T47D (cell line): ENCODE data around the gene CENPT.
"Not testable (repeated sequence)": the region's sequence is repeated elsewhere in the genome, so short reads cannot be mapped to it uniquely, and the experiment has no call there.

ENCODE experiments used
- DNase-seq, 2 experiments: peaks; one replicate each; pipeline versions ENCODE4 v3.0.0 to v3.0.0-alpha.2; 2011 to 2012; ENCODE audit warnings: low read depth in 1 of 2, low spot score in 1 of 2
- JUND ChIP-seq: IDR thresholded peaks from 2 replicates; pipeline ENCODE4 v1.6.1; 2012; ENCODE audit warnings: low read depth
- in situ Hi-C: cut with HindIII; loops from 2 replicates; pipeline ENCODE4 v1.10.0; 2016; ENCODE audit warnings: low sequenced_read_pairs, low pct_unique_long_range_greater_than_20kb

CENPT gene

DNA sequence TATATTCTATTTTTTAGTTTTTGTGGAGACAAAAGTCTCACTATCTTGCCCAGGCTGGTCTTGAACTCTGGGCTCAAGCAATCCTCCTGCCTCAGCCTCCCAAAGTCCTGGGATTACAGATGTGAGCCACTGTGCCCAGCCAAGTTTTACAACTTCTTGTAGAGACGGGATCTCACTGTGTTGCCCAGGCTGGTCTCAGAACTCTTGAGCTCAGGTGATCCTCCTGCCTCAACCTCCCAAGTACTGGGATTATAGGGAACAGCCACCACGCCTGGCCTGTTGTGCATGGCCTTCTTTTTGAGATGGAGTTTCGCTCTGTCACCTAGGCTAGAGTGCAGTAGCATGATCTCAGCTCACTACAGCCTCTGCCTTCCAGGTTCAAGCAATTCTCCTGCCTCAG lies 6.2 kb upstream of the CENPT start:
- DNase-seq: no peak
- TF ChIP-seq JUND: no peak
- in situ Hi-C loops: no loop called here

DNA sequence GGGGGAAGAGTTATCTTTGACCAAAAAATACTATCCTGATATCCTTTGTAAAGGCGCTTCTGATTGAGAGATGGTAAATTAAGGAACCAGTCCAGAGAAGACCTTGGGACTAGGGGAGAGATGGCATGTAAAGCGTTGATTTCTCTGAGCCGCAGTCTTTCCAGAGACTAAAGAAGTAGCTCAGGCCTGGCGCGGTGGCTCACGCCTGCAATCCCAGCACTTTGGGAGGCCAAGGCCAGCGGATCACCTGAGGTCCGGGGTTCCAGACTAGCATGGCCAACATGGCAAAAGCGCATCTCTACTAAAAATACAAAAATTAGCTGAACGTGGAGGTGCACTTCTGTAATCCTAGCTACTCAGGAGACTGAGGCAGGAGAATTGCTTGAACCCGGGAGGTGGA lies 625 bp upstream of the CENPT start:
- in situ Hi-C loops: no loop called here
- no peak for DNase-seq
- no peak for TF ChIP-seq JUND

DNA sequence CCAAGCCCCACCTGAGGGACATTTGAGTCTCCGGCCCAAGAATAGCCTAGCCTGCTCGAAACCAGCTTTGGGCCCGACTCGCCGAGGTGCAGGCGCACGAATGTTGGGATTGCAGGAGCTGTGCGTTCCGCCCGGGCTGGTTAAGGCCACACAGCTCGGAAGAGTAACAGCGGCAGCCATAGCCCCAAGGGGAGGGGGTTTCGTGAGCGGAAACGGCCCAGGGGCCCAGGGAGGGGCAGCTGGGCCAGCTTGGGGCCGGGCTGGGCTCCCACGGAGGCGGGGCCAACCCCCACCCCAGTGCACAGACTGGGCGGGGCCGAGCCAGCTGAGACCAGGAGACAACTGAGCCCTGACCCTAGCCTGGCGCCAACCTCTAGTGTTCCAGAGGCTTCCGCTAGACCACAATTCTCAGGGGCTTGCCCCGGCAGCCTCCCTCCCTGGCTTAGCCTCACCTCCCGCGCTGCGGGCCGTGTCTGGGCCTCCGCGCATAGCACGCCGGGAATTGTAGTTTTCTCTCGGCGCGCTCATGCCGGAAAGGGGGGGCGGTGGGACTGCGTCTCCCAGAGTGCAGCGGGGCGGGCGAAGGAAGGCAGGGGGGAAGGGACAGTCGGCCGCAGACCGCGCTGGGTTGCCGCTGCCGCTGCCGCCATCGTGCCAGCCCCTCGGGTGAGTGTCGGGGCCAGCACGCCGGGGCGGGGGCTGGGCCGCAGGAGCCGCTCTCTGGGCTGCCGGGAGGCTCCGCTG lies 1.0 kb downstream of the CENPT start, which contains the start of gene NUTF2:
Gene NUTF2 (plus strand): TSS at position 614 of the 744 bp plus-strand sequence. CDS start 18,198 bp downstream, outside the sequence.
- in situ Hi-C loops: no loop called here
- DNase-seq: peak; percentile 89 to 96
- TF ChIP-seq JUND: no peak

GRCh38 chr16:67846063-67846319 lies 1.5 kb downstream of the CENPT start:
- TF ChIP-seq JUND: no peak
- in situ Hi-C loops: no loop called here
- no peak for DNase-seq

DNA sequence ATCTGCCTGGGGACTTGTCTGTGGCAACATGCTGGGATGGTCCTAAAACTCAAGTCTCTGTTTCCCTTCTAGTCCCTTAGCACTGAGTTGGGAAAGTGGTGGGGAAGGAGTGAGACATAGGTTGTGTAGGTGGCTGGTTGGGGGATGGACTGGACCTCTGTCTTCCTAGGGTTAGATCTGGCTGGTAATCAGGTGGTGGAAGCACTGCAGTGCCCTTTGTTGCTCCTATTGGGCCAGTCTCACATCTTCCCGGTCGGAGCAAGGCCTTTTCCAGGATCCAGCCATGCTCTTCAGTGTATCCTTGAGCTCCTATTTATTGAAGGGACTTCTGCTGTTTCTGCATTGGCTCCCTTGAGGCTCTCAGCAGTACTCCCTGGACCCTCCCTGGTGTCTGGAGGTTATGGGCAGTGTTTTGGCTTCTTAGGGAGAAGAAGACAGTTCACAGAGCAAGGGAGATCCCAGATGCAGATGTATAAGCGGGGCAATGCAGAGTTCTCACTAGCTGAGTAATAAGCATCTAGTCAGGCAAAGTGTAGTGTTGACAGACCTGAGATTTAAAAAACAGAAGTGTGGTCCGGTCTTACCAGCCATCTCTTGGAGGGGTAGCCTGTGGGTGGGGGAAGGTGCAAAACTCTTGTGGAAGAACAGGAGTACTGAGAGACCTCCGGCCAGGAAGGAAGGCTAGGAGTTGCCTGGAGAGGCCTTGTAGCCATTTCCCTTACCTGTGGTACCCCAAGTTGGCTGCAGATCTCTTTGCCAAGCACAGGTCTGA lies 2.0 kb downstream of the CENPT start:
- TF ChIP-seq JUND: no peak
- in situ Hi-C loops: no loop called here
- DNase-seq: no peak

- no peak for DNase-seq
- TF ChIP-seq JUND: no peak
- in situ Hi-C loops: no loop called here
Observed at GRCh38 chr16:67844497-67844896, 3.0 kb downstream of the CENPT start.

DNA sequence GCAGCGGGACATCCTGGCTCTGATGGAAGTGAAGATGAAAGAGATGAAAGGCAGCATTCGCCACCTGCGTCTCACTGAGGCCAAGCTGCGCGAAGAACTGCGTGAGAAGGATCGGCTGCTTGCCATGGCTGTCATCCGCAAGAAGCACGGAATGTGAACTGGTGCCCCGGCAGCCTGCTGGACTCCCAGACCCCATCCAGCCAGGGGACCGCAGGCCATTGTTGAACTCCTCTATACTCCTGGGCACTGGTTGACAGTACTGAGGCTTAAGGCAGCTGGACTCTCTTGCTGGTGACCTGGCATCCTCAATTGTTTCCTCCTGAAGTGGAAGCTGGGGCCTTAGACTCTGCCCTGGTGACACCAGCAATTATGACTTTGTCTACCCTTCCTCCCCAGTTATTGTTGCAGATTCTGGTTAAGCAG lies 4.1 kb downstream of the CENPT start:
- TF ChIP-seq JUND: no peak
- no peak for DNase-seq
- in situ Hi-C loops: no loop called here

GRCh38 chr16:67842509-67843342 lies 4.8 kb downstream of the CENPT start:
- TF ChIP-seq JUND: no peak
- in situ Hi-C loops: no loop called here
- peak; percentile 67 to 72 for DNase-seq

GRCh38 chr16:67841816-67842508 lies 5.5 kb downstream of the CENPT start, which contains the start of gene THAP11:
TSS of gene THAP11 (plus strand) at chr16:67842320. CDS start at chr16:67842555, 235 bp downstream.
- in situ Hi-C loops: no loop called here
- peak; percentile 92 to 98 for DNase-seq
- TF ChIP-seq JUND: no peak

GRCh38 chr16:67841198-67841815 lies 6.2 kb downstream of the CENPT start:
- DNase-seq: no peak
- no peak for TF ChIP-seq JUND
- in situ Hi-C loops: no loop called here

GRCh38 chr16:67837811-67838210 lies 9.7 kb downstream of the CENPT start:
- TF ChIP-seq JUND: no peak
- no peak for DNase-seq
- in situ Hi-C loops: no loop called here

GRCh38 chr16:67837190-67837589 lies 10.3 kb downstream of the CENPT start:
- DNase-seq, in situ Hi-C loops: not testable (repeated sequence)
